ENCODE data around the gene PTPN11. TPM values are rescaled to one million over a fixed set of nuclear protein-coding genes. Genes with fewer than 3 reads are reported as not detected.

The PTPN11 gene
- total RNA-seq, 1 experiment from 2014 or later = 181 TPM

- intact Hi-C loops (cut with micrococcal nuclease) = no loop called here
- RAD21 ChIA-PET (ENCODE audit: low non-redundant PET in 1 of 2, low total read pairs in 2 of 2, uncharacterized antibody in 2 of 2, unreplicated experiment in 2 of 2) = no interaction called here
- Histone ChIP-seq H2AFZ (ENCODE audit: low read depth, low read length, poor library complexity, severe bottlenecking) (no peak overlapping the region), H4K20me1 (ENCODE audit: insufficient read depth) (no peaks in the 10 kb centered on the region), H3K4me3 (replicated peaks in 1 of 2; ENCODE audit: low read depth in 1 of 2, low read length in 2 of 2) (no peak overlapping the region), H3K79me2 (ENCODE audit: insufficient read depth, low read length) (no peaks in the 10 kb centered on the region), H3K9ac (ENCODE audit: low read length) (no peak overlapping the region), H3K36me3 (ENCODE audit: control insufficient read depth in 1 of 2, insufficient read depth in 2 of 2, low read length in 2 of 2) (no peaks in the 10 kb centered on the region), H3K4me1 (ENCODE audit: control insufficient read depth in 1 of 2, insufficient read depth in 2 of 2, low read length in 2 of 2) (no peaks in the 10 kb centered on the region), H3K27me3 (ENCODE audit: insufficient read depth, low read length) (no peaks in the 10 kb centered on the region), H3K9me2 (ENCODE audit: insufficient read depth) (no peaks in the 10 kb centered on the region), H3K9me3 (ENCODE audit: control insufficient read depth in 1 of 2, insufficient read depth in 1 of 2, low read depth in 1 of 2, low read length in 2 of 2) (no peaks in the 10 kb centered on the region), H3K27ac (ENCODE audit: low read depth, low read length) (no peak overlapping the region), H3K4me2 (ENCODE audit: low read length) (no peak overlapping the region)
- DNase-seq (ENCODE audit: low read depth, low spot score) (no peak), ATAC-seq (no peak)
- no TSS peak for BruUV-seq (replicated peaks)
- CTCF ChIA-PET = no interaction called here
- POLR2A ChIA-PET = no interaction called here
- TF ChIP-seq ZNF274 (IDR thresholded peaks at IDR 0.05; ENCODE audit: low read depth, low read length) = no peak
- TF ChIP-seq CEBPB (IDR thresholded peaks at IDR 0.05; ENCODE audit: low read depth) = no peak
- no peak for TF ChIP-seq ATF3 (IDR thresholded peaks at IDR 0.05)
- TF ChIP-seq CTCF (IDR thresholded peaks at IDR 0.05 in 2 of 3, conservative IDR thresholded peaks at IDR 0.05 in 1 of 3; ENCODE audit: borderline replicate concordance in 1 of 3, insufficient read depth in 1 of 3, low read depth in 2 of 3, low read length in 2 of 3) = no peak
- TF ChIP-seq ZBTB33 (IDR thresholded peaks at IDR 0.05; ENCODE audit: extremely low read depth, insufficient replicate concordance, low read length) = no peak
- no peak for TF ChIP-seq TCF7L2 (IDR thresholded peaks at IDR 0.05; ENCODE audit: borderline replicate concordance, extremely low read depth, insufficient read depth, insufficient read length)
- no peak for TF ChIP-seq POLR2A (IDR thresholded peaks at IDR 0.05; ENCODE audit: borderline replicate concordance, extremely low read depth, insufficient read depth, insufficient read length)
- no peak for TF ChIP-seq ELF1 (IDR thresholded peaks at IDR 0.05; ENCODE audit: borderline replicate concordance, low read depth)
- no peak for TF ChIP-seq REST (IDR thresholded peaks at IDR 0.05; ENCODE audit: low read depth)
- no peak for TF ChIP-seq POLR2AphosphoS5 (IDR thresholded peaks at IDR 0.05; ENCODE audit: low read depth, low read length)
- no peak for TF ChIP-seq MAX (IDR thresholded peaks at IDR 0.05)
- TF ChIP-seq CBX3 (IDR thresholded peaks at IDR 0.05; ENCODE audit: low read depth) = no peak
- no peak for TF ChIP-seq SRF (IDR thresholded peaks at IDR 0.05; ENCODE audit: low read depth)
These were observed 132.9 kb downstream of the PTPN11 start for GRCh38 chr12:112551681-112552080.

All from HCT116 (cell line).